Left renal pelvis (tissue), 4 donors: ENCODE measurements around the gene CMC2. TPM values are rescaled to one million over a fixed set of nuclear protein-coding genes. Genes with fewer than 3 reads are reported as not detected.

ENCODE experiments used
- DNase-seq, 4 donors: peaks; one replicate each; pipeline ENCODE4 v3.0.0-alpha.2; 2013; ENCODE audit warnings: low read depth in 4 of 4, low spot score in 3 of 4
- polyA plus RNA-seq, 4 donors: library from polyadenylated mRNA; unstranded; fragments of 120-200 nt; gene quantifications; one replicate each; pipeline ENCODE4 v1.2.1, GENCODE V29; 2013; ENCODE audit not compliant: insufficient read length in 4 of 4

Gene CMC2
- polyA plus RNA-seq, 4 donors, result 47.1 to 71.1 (median 64.7) TPM

- no peak for DNase-seq
Measured at GRCh38 chr16:80981103-80981502, 25.6 kb downstream of the CMC2 start.

- DNase-seq, result no peak
Measured at GRCh38 chr16:80976946-80977345, 29.7 kb downstream of the CMC2 start.

DNA sequence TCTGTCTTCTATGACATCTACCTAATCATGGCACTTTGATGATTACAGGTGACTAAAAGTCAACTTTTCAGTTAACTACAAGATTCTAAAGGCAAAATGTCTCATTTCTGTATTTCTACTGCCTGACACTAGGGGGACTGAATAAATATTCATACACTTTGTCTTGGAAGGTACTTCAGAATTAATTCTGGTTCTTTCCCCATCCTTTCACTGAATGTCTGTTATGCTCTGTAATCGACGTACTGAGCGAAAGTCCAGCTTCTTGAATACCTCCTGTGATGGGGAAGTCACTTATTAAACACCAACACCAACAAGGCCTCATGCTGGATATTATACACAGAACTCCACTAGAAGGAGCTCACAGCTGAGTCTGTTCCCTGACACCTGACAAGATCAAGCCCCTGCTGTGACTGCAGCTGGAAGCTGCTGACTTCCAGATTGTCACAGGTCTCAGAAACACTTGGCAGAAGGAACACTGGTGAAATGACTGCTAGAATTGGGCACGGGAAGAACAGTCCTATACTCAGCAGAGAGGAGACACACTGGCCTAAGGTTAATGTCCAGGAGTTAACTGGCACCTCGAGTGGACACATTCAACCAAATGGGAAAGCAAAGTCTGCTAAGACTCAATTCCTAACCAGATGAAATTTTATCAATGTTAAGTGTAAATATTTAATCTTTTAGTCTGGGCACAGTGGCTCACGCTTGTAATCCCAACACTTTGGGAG, 31.9 kb downstream of the CMC2 start:
- DNase-seq, result no peak

GRCh38 chr16:80973991-80974390, 32.7 kb downstream of the CMC2 start:
- DNase-seq, result no peak

DNA sequence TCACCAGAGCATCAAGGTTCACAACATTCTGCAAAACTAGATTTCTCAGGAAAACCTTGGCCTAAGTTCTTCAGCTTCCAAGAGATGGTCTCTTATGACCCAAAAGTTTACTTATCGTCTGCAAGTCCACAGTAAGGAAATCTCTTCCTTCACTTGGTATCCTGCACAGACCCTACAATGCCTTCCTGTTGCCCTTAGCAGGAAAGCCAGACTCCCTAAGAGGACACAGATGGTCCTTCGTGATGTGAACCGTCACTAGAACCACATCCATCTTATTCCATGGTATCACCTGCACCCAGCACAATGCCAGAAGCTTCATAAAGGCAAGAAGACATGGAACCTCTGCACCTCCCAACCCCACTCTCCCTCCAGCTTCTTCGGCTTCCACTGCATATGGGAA, 34.1 kb downstream of the CMC2 start:
- no peak for DNase-seq

- DNase-seq, result no peak
Measured at GRCh38 chr16:80971819-80972218, 34.9 kb downstream of the CMC2 start.

DNA sequence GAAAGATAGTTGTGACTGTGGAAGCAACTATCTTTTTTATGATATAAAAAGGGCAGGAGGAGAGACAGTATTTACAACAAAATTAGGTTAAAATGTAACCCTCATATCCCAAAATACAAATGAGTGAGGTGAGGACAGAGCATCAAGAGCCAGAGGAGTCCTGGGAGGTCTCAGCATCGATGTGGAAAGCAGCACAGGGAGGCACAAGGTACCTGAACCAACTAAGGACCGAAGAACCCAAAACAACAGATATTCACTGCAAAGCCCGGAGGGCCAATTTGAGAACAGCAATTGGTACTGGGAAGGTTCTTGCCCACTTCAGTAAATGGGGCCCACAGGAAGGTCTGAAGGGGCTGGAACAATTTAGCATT, 37.6 kb downstream of the CMC2 start:
- no peak for DNase-seq

DNA sequence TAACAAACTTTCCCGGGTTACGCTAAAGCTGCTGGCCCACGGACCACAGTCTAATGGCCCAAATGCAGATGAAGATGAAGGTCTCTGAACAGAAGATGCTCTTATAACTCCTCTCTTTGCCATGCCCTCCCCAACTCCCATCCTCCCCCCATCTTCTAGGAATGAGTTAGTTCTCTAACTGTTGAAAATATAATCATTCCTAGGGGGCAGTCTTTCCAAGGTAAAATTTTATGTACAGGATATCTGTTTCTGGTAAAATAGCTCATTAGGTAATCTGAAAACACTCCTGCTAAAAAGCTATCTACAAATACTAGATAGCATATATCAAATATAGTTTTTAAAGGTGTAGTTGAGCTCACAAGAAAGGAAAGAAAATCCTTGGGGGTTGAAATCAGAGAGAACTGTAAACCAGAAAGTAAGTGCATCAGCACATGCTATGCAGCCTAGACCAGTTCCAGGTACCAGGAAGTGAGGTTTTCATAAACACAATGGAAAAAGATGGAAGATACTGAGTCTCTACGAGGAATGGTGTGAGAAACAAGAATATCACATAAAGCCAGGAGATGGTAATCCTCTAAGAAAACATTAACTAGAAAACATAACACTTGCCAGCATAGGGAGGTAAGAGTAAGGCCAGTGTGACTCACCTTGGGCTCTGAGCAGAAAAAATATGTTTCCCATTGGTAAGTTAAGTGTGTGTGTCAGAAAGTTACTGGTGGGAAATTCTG, 38.1 kb downstream of the CMC2 start:
- DNase-seq, result no peak

GRCh38 chr16:80966617-80967016, 40.1 kb downstream of the CMC2 start:
- no peak for DNase-seq

DNA sequence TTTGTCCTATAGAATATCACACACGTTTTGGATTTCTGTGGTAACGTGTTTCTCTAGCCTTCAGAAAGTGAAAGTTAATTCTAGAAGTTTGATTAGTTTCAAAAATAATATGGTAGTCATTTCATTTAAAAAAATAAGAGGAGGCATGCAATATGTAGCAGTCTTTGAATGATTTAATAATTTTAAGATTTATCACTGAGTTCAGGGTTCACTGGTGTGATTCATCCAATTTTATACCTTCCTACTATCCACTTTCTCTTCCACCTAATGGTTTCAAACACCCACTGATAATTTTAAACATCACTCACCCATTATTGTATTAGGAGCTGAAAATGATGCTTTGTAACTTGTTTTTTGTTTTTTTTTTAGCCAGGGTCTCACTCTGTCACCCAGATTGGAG, 42.3 kb downstream of the CMC2 start:
- no peak for DNase-seq

GRCh38 chr16:80962879-80963278, 43.8 kb downstream of the CMC2 start:
- no peak for DNase-seq

DNA sequence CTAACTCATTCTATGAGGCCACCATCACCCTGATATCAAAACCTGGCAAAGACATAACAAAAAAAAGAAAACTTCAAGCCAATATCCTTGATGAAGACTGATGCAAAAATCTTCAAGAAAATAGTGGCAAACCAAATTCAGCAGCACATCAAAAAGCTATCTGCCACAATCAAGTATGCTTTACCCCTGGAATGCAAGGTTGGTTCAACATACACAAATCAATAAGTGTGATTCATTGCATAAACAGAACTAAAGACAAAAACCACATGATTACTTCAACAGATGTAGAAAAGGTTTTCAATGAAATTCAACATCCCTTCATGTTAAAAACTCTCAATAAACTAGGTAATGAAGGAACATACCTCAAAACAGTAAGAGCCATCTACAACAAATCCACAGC, 48.4 kb downstream of the CMC2 start:
- DNase-seq, result no peak

GRCh38 chr16:80954985-80955384, 51.7 kb downstream of the CMC2 start:
- DNase-seq, result no peak

DNA sequence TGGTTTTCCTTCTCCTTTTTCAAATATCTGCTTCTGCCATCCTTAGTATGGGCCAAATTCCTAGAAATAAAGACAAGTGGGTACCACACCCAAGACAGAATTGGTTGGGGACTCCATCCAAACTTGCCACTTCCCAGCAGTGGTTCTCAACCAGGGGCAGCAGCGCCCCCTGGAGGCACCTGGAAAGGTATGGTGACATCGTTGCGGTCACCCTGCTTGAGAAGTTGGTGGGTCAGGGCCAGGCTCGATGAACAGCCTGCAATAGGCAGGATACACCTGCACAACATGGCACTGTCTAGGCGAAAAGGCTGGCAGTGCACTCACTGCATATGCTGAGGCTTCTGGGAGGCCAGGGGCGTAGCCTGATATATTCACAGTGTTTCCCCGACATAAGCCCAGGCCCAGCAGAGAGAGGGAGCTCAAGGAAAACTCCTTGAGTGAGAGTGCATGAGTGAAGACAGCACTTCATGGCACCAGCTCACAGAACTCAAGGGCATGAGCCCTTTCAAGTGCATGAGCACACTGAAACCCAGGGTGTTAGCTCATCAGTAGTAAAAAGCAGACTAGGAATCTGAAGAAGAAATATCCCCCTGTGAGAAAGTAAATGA, 57.7 kb downstream of the CMC2 start:
- no peak for DNase-seq

DNA sequence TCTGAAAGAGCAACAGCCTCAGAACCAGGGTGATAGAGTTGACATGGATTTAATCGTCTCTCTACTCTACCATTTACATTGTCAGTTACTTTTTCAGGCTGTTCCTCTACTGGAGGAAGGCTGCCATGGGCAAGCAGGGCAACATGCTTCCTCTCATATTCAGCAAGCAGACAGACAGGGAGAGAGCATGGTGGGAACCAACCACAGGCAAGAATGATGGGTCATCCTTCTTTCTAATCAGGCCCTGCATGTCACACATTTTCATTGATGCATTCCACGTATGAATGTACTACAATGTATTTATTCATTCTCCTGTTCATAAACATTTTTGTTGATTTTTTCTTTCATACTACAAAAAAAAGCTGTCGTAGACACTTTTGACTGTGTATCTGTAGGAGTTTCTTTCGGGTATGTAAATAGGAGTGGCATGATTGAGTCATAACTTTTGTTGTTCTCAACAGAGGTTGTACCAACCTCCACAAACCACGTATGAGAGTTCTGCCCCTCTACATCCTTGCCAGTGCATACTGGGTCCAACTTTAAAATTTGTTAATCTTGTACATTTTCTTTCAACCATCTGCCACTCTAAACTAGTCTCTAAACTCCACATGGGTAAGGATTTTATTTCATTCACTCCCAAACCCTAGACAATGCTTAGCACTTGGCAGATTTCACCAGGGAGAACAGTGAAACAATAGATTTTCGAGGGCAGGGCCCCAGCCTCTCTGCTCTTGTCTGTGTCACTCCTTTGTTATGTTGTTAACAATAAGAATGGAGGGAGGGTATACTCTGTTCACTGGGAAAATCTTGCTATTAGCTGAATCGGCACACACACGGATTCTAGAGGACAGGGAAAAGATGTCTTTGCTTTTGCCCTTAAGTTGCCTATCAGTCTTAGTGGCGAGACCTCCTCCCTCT, 58.7 kb downstream of the CMC2 start:
- DNase-seq, result no peak

GRCh38 chr16:80947239-80947638, 59.4 kb downstream of the CMC2 start:
- no peak for DNase-seq

DNA sequence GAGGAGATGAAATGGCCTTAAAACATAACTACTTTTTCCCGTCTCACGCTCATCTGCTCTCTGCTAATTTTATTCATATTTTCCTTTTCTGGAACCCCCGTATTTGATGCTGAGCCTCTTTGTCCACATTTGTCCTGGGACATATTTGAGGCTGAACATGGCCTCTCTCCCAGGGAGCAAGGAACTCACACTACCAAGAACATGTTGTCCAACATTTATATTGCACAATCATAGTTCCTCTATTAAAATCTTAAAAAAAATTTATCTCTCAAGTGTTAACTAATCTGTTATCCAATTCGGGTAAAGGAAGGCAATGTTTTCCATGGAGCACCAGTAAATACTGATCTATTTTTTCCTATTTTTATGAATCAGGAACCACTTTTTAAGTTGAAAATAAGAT, 60.2 kb downstream of the CMC2 start:
- DNase-seq, result no peak

DNA sequence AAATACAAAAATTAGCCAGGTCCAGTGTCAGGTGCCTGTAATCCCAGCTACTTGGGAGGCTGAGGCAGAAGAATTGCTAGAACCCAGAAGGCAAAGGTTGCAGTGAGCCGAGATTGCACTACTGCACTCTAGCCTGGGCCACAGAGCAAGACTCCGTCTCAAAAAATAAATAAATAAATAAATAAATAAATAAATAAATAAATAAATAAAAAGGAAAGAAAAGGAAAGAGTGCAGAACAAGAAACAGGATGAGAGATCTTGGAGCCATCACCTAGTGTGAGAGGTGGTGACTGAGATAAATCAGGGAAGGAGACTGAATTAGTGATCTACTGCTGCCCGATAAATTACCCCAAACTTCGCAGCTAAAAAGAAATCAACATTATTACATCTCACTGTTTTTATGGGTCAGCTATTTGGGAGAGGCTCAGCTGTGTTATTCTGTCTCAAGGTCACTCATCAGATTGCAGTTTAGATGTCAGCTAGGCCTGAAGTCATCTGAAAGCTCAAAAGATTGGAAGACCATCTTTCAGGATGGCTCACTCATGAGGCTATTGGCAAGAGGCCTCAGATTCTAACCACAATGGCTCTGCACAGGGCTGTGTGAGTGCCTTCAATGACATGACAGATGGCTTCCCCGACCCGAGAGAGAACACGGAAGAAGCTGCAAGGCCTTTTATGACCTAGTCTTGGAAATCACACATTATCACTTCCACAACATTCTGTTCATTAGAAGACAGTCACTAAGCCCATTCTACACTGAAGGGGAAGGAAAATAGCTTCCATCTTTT, 66.4 kb downstream of the CMC2 start:
- DNase-seq, result no peak

GRCh38 chr16:80938879-80939260, 67.8 kb downstream of the CMC2 start:
- no peak for DNase-seq
